ENCODE measurements around the gene MUC5AC.

The MUC5AC gene

GRCh38 chr11:1237851-1238250, 80.1 kb downstream of the MUC5AC start:
- Histone ChIP-seq H2AFZ (ENCODE audit: low read depth, low read length) (no peak overlapping the region), H3K4me1 (ENCODE audit: insufficient read depth, low read length) (no peaks in the 10 kb centered on the region), H3K9me3 (ENCODE audit: insufficient read depth, low read length, severe bottlenecking) (no peaks in the 10 kb centered on the region), H3K79me2 (ENCODE audit: insufficient read depth, low read length) (no peaks in the 10 kb centered on the region), H4K20me1 (ENCODE audit: insufficient read depth, low read length) (peaks cover 4% of the 10 kb centered on the region), H3K4me3 (ENCODE audit: low read depth in 1 of 2, low read length in 2 of 2) (no peak overlapping the region), H3K27me3 (ENCODE audit: insufficient read depth, low read length, poor library complexity) (no peaks in the 10 kb centered on the region), H3K9ac (ENCODE audit: low read depth, low read length) (no peak overlapping the region), H3K36me3 (ENCODE audit: insufficient read depth, low read length) (no peaks in the 10 kb centered on the region), H3K27ac (ENCODE audit: low read length) (no peak overlapping the region), H3K4me2 (ENCODE audit: insufficient read depth, low read length) (no peak overlapping the region)
- TF ChIP-seq CTCF (IDR thresholded peaks at IDR 0.05; ENCODE audit: borderline replicate concordance, extremely low read depth, low read length, poor library complexity, severe bottlenecking) (no peak), EZH2 (IDR thresholded peaks at IDR 0.05; ENCODE audit: borderline replicate concordance, low read depth, low read length, severe bottlenecking) (no peak)
- ATAC-seq (ENCODE audit: insufficient read depth, low read depth), result no peak
- DNase-seq, result no peak

GRCh38 chr11:1238767-1239595, 81.2 kb downstream of the MUC5AC start:
- ATAC-seq (ENCODE audit: insufficient read depth, low read depth) (0 out of 3 replicates have a peak, but pooled peaks have one; percentile 27), DNase-seq (peak; percentile 42)
- H3K79me2 ChIP-seq (ENCODE audit: insufficient read depth, low read length), result no peaks in the 10 kb centered on the region
- H3K4me2 ChIP-seq (ENCODE audit: insufficient read depth, low read length), result no peak overlapping the region
- no peak overlapping the region for H3K9ac ChIP-seq (ENCODE audit: low read depth, low read length)
- no peaks in the 10 kb centered on the region for H3K36me3 ChIP-seq (ENCODE audit: insufficient read depth, low read length)
- no peak for TF ChIP-seq CTCF (IDR thresholded peaks at IDR 0.05; ENCODE audit: borderline replicate concordance, extremely low read depth, low read length, poor library complexity, severe bottlenecking)
- H3K4me1 ChIP-seq (ENCODE audit: insufficient read depth, low read length), result no peaks in the 10 kb centered on the region
- no peak overlapping the region for H3K4me3 ChIP-seq (ENCODE audit: low read depth in 1 of 2, low read length in 2 of 2)
- H3K27ac ChIP-seq (ENCODE audit: low read length), result no peak overlapping the region
- H2AFZ ChIP-seq (ENCODE audit: low read depth, low read length), result no peak overlapping the region
- H4K20me1 ChIP-seq (ENCODE audit: insufficient read depth, low read length), result no peaks in the 10 kb centered on the region
- no peaks in the 10 kb centered on the region for H3K9me3 ChIP-seq (ENCODE audit: insufficient read depth, low read length, severe bottlenecking)
- H3K27me3 ChIP-seq (ENCODE audit: insufficient read depth, low read length, poor library complexity), result no peaks in the 10 kb centered on the region

- DNase-seq (no peak), ATAC-seq (ENCODE audit: insufficient read depth, low read depth) (no peak)
- Histone ChIP-seq H3K27me3 (ENCODE audit: insufficient read depth, low read length, poor library complexity) (no peaks in the 10 kb centered on the region), H3K4me3 (ENCODE audit: low read depth in 1 of 2, low read length in 2 of 2) (no peak overlapping the region), H3K4me1 (ENCODE audit: insufficient read depth, low read length) (no peaks in the 10 kb centered on the region), H3K36me3 (ENCODE audit: insufficient read depth, low read length) (no peaks in the 10 kb centered on the region), H3K79me2 (ENCODE audit: insufficient read depth, low read length) (no peaks in the 10 kb centered on the region), H3K27ac (ENCODE audit: low read length) (no peak overlapping the region), H2AFZ (ENCODE audit: low read depth, low read length) (no peak overlapping the region), H3K4me2 (ENCODE audit: insufficient read depth, low read length) (no peak overlapping the region), H4K20me1 (ENCODE audit: insufficient read depth, low read length) (no peaks in the 10 kb centered on the region), H3K9ac (ENCODE audit: low read depth, low read length) (no peak overlapping the region), H3K9me3 (ENCODE audit: insufficient read depth, low read length, severe bottlenecking) (no peaks in the 10 kb centered on the region)
- no peak for TF ChIP-seq EZH2 (IDR thresholded peaks at IDR 0.05; ENCODE audit: borderline replicate concordance, low read depth, low read length, severe bottlenecking)
- no peak for TF ChIP-seq CTCF (IDR thresholded peaks at IDR 0.05; ENCODE audit: borderline replicate concordance, extremely low read depth, low read length, poor library complexity, severe bottlenecking)
Measured at GRCh38 chr11:1239596-1240205, 81.9 kb downstream of the MUC5AC start.

Data from DND-41 (cell line).